IPS DF 6.9 (cell line): Measurements from ENCODE around the gene FBXL7.

Source experiments
- DNase-seq: peaks from one replicate; pipeline ENCODE4 v3.0.0-alpha.2; 2013; ENCODE audit warnings: low read depth, low spot score
- H3K27ac ChIP-seq: one replicate; pipeline ENCODE4 v1.5.1; 2013; ENCODE audit warnings: low read length, control low read depth
- H3K27me3 ChIP-seq: 2 replicates; pipeline ENCODE4 v1.6.1; 2013; ENCODE audit warnings: mild to moderate bottlenecking, low read length; ENCODE audit not compliant: control insufficient read depth, insufficient read depth
- H3K36me3 ChIP-seq: 2 replicates; pipeline ENCODE4 v1.6.1; 2013; ENCODE audit warnings: low read length; ENCODE audit not compliant: control insufficient read depth, insufficient read depth
- H3K4me1 ChIP-seq: 2 replicates; pipeline ENCODE4 v1.6.1; 2013; ENCODE audit warnings: low read length; ENCODE audit not compliant: control insufficient read depth, insufficient read depth
- H3K4me3 ChIP-seq: 2 replicates; pipeline ENCODE4 v1.5.1; 2013; ENCODE audit warnings: mild to moderate bottlenecking, low read length
- H3K9me3 ChIP-seq: 2 replicates; pipeline ENCODE4 v1.6.1; 2013; ENCODE audit warnings: low read length, inconsistent platforms; ENCODE audit not compliant: control insufficient read depth, insufficient read depth
- WGBS: extraction: QIAGEN DNeasy Blood & Tissue Kit; methylation state at CpG from one replicate; pipeline ENCODE4 v1.1.7; 2013; ENCODE audit warnings: mixed read lengths, missing lambda C conversion rate; ENCODE audit not compliant: insufficient read length, insufficient coverage; 5-methylcytosine and 5-hydroxymethylcytosine counted together

Gene FBXL7

DNA sequence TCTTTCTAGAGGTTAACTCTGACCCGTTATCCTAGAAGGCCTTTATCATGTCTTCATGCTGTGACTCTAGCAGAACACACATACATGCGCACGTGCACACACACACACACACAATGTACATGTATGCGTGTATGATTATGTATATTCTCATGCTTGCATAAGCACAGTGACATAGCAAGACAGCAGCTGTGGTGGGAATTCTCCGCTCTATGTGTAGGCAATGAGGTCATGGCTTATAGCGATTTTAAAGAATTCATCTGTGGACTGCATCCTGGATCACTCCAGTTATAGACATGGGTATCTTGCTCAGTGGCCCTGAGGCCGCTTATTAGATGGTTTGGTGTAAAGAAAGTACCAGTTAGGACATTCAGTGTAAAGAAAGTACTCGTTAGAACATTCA, 106.2 kb downstream of the FBXL7 start:
- Histone ChIP-seq H3K9me3 (no peaks in the 10 kb centered on the region), H3K4me3 (no peak overlapping the region), H3K4me1 (peaks cover 1% of the 10 kb centered on the region; the same call in 1 of the 2 replicates), H3K36me3 (no peaks in the 10 kb centered on the region), H3K27ac (no peak overlapping the region), H3K27me3 (no peaks in the 10 kb centered on the region)
- DNase-seq = no peak
- WGBS = no CpG with 5 or more reads among the region's 8 CpGs

DNA sequence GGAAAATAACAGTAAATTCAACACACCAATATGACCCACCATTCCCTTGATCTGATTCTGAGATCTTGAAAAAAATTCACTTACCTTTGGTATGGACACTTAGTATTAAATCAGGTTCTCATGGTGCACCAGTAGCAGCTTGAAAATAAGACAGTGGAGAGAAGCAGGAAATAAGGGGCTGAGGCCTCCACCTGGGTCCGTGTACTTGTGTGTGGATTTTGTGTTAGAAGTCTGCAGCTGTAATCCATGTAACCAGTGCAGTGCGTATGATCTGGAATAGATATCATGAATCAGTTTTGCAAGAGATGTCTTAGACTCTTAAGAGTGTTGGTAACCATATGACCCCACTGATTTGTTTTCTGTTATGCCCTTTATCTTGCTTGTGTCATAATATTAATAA, 107.1 kb downstream of the FBXL7 start:
- DNase-seq = no peak
- Histone ChIP-seq H3K9me3 (no peaks in the 10 kb centered on the region), H3K27ac (no peak overlapping the region), H3K27me3 (no peaks in the 10 kb centered on the region), H3K36me3 (no peaks in the 10 kb centered on the region), H3K4me3 (no peak overlapping the region), H3K4me1 (no peaks in the 10 kb centered on the region)
- no CpG with 5 or more reads among the region's 2 CpGs for WGBS

DNA sequence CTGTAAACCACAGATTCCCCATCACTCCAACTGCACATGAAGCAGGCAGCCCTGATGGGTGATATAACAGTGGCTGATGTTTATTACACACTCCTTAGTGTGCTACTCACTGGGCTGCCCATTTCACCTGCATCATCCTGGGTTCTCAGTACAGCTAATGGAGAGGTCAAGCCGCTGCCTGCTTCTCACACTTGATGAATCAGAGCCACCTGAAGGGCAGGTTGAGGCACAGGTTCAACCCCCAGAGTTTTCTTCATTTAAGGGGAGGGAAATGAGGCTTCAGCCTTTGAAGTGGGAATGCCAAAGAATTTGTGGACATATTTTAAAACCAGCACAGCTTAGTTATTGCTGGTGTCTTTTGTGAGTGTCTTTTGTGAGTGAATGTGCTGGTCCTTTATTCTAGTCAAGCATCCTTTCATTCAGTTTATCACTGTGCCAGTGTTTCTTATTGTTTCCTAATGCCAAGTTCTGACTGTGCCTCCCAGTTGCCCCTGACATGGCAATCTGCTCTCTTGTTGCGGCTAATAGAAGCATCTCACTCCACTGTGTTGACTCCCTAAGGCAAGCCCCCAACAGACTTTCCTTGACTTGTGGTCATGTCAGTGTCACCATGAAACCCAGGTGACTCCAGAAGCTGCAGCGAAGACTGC, 109.2 kb downstream of the FBXL7 start:
- H3K4me1 ChIP-seq = no peaks in the 10 kb centered on the region
- no peaks in the 10 kb centered on the region for H3K27me3 ChIP-seq
- DNase-seq = no peak
- no CpG with 5 or more reads among the region's 3 CpGs for WGBS
- H3K27ac ChIP-seq = no peak overlapping the region
- no peaks in the 10 kb centered on the region for H3K36me3 ChIP-seq
- no peaks in the 10 kb centered on the region for H3K9me3 ChIP-seq
- no peak overlapping the region for H3K4me3 ChIP-seq

DNA sequence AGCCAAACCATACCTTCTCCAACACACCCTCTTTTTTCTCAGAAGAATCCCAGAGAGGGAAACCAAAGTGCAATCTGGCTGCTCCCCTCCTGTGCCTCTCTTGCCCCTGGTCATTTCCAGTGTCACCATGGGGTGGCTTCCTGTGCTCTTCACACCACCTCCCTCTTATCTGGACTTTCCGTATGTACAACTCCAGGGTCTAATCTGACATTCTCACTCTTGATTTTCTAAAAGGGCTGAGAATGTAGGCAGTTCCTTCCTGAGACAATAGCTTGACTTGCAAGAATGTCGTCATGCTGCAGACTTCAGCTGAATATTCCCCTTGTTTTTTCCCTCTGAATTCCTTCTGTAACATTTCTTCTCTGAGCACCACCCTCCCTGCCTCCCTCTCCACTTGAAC, 110.2 kb downstream of the FBXL7 start:
- no CpG with 5 or more reads among the region's 2 CpGs for WGBS
- Histone ChIP-seq H3K27ac (no peak overlapping the region), H3K9me3 (no peaks in the 10 kb centered on the region), H3K27me3 (no peaks in the 10 kb centered on the region), H3K4me3 (no peak overlapping the region), H3K36me3 (no peaks in the 10 kb centered on the region), H3K4me1 (no peaks in the 10 kb centered on the region)
- no peak for DNase-seq

- Histone ChIP-seq H3K9me3 (no peaks in the 10 kb centered on the region), H3K36me3 (no peaks in the 10 kb centered on the region), H3K27ac (no peak overlapping the region), H3K4me1 (no peaks in the 10 kb centered on the region), H3K27me3 (no peaks in the 10 kb centered on the region), H3K4me3 (no peak overlapping the region)
- no CpG with 5 or more reads among the region's 2 CpGs for WGBS
- no peak for DNase-seq
Measured at GRCh38 chr5:15611008-15611407, 111.0 kb downstream of the FBXL7 start.

DNA sequence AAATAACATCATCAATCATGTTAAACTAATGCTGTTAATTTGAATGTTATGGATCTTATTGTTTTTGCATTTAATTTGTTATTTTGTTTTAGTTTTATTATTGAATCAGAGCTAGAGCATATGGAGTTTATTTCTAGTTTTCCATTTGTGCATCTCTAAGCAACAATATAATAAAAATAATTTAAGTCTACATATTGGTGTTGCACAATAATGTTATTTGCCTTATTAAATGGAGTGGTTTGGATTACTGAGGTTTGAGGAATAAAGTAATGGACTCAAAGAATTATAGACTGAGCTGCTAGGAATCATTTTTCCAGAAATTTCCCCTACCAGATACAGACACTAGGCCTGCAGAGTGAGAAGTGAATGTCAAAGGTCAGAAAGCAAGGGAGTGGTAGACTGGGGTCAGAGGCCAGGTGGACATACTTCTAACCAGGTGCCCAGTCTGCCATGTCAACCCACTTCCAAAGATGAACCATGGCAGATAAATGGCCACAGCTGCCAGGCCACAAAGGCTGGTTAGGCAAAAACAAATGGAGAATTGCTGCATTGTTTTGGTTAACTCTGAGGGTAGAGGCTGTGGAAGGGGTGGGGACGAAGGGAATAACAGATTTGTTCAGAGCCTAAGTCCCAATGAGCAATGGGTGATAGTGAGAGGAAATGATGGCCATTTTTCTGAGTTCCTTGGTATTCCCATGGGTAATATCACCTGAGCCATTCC, 113.1 kb downstream of the FBXL7 start:
- H3K4me1 ChIP-seq = no peaks in the 10 kb centered on the region
- no peak for DNase-seq
- H3K4me3 ChIP-seq = no peak overlapping the region
- no peaks in the 10 kb centered on the region for H3K27me3 ChIP-seq
- H3K36me3 ChIP-seq = no peaks in the 10 kb centered on the region
- WGBS = no CpG with 5 or more reads among the region's 1 CpG
- no peak overlapping the region for H3K27ac ChIP-seq
- no peaks in the 10 kb centered on the region for H3K9me3 ChIP-seq

DNA sequence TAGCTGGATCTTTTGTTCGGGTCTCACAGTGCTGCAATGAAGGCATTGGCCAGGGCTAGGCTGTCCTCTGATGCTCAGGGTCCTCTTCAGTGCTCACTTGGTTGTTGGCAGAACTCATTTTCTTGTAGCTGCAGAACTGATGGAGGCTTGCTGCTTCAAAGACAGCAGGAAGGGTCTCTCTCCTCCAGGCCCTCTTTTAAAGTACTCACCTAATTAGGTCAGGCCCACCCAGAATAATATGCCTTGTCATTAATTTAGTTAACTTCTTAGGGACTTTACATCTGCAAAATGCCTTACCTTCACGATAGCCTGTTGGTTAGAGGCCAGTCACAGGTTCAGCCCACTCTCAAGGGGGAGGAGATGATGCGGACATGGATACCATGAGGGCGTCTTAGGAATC, 114.7 kb downstream of the FBXL7 start:
- Histone ChIP-seq H3K9me3 (no peaks in the 10 kb centered on the region), H3K4me1 (no peaks in the 10 kb centered on the region), H3K27ac (no peak overlapping the region), H3K4me3 (no peak overlapping the region), H3K36me3 (no peaks in the 10 kb centered on the region), H3K27me3 (no peaks in the 10 kb centered on the region)
- no peak for DNase-seq
- WGBS = no CpG with 5 or more reads among the region's 4 CpGs

DNA sequence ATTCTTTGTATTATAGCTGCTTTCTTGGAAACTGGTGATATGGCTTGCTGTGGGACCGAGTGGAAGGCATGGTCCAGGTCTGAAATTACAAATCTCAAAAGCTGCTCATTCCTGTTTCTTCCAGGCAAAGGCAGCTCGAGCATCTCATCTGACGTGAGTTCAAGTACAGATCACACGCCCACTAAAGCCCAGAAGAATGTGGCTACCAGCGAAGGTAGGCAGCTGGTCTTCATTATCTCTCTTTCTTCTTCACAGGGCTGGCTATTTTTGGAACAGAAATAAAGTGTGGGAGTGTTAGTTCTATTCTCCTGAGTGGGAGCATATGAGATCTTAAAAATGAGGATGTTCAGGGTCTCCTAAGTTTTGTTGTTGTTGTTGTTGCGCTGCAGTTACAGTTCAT, 115.9 kb downstream of the FBXL7 start:
- DNase-seq = no peak
- WGBS = no CpG with 5 or more reads among the region's 6 CpGs
- Histone ChIP-seq H3K9me3 (no peaks in the 10 kb centered on the region), H3K27ac (no peak overlapping the region), H3K4me3 (no peak overlapping the region), H3K27me3 (no peaks in the 10 kb centered on the region), H3K4me1 (no peaks in the 10 kb centered on the region), H3K36me3 (no peaks in the 10 kb centered on the region)

DNA sequence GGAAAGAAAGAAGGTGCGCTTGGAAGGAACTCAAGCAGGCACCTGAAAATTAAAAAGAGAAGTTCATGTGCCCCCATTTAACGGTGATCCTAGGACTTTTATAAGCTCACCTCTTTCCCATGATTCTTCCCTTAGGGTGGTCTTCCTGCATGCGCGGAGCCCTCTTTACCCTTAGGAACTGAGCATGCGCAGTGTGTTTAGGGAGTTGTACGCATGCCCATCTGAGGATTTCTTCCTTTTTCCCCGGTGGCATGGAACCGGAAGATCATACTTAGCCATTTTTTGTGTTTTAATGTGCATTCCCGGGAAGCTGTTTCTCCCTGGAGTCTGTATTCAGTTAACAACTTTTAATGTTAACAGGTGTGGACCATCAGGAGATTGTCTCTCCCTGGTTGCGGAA, 119.0 kb downstream of the FBXL7 start:
- WGBS = no CpG with 5 or more reads among the region's 10 CpGs
- Histone ChIP-seq H3K4me3 (no peak overlapping the region), H3K9me3 (no peaks in the 10 kb centered on the region), H3K27ac (no peak overlapping the region), H3K4me1 (no peaks in the 10 kb centered on the region), H3K27me3 (no peaks in the 10 kb centered on the region), H3K36me3 (no peaks in the 10 kb centered on the region)
- DNase-seq = no peak

- no peaks in the 10 kb centered on the region for H3K36me3 ChIP-seq
- H3K4me3 ChIP-seq = no peak overlapping the region
- H3K4me1 ChIP-seq = no peaks in the 10 kb centered on the region
- no peak for DNase-seq
- H3K27me3 ChIP-seq = no peaks in the 10 kb centered on the region; the same call in 1 of the 2 replicates
- H3K9me3 ChIP-seq = no peaks in the 10 kb centered on the region
- WGBS = no CpG with 5 or more reads among the region's 11 CpGs
- H3K27ac ChIP-seq = no peak overlapping the region
Measured at GRCh38 chr5:15620501-15620900, 120.5 kb downstream of the FBXL7 start.

DNA sequence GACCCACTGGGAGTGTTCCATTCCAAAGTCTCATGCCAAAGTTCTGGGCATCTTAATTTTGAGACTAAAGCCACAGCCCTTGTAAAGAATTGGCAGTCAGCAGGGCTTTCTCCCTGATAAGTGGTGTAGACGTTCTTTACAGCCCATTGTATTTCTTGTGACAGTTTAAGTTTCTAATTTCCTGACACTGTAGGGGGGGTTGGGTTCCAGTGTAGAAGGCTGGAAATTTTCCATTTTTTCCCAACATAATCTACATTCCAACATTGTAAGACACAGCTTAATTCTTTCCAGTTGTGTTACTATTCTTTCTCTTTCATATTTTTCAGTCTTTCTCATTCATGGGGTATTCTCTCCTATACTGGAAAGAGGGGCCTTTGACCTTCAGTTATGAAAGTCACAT, 121.1 kb downstream of the FBXL7 start:
- Histone ChIP-seq H3K9me3 (no peaks in the 10 kb centered on the region), H3K4me3 (no peak overlapping the region), H3K36me3 (no peaks in the 10 kb centered on the region), H3K4me1 (no peaks in the 10 kb centered on the region), H3K27me3 (no peaks in the 10 kb centered on the region; the same call in 1 of the 2 replicates), H3K27ac (no peak overlapping the region)
- DNase-seq = no peak
- no CpG with 5 or more reads among the region's 1 CpG for WGBS
